Left lung (tissue), 10 donors: Measurements from ENCODE around the gene QSOX2. TPM values are rescaled to one million over a fixed set of nuclear protein-coding genes. Genes with fewer than 3 reads are reported as not detected.

Experiments used
- ATAC-seq: fragments of 200-7000 bp; cut with Tn5 transposase; one replicate; pipeline ENCODE4 v1.9.1; 2020; ENCODE audit warnings: moderate library complexity
- DNase-seq, 4 donors: peaks; one replicate each; pipeline ENCODE4 v3.0.0-alpha.2; 2013 to 2020
- H3K27ac ChIP-seq, 2 donors: fragments of 200-600 bp; sonication (generic) in 1 of 2; one replicate each; pipeline versions ENCODE4 v1.5.0 to v1.8.0; 2020 to 2021
- H3K27me3 ChIP-seq, 2 donors: fragments of 200-600 bp; sonication (generic) in 1 of 2; one replicate each; pipeline versions ENCODE4 v1.5.0 to v1.8.0; 2020 to 2021
- H3K36me3 ChIP-seq, 2 donors: fragments of 200-600 bp; sonication (generic) in 1 of 2; one replicate each; pipeline versions ENCODE4 v1.5.0 to v1.8.0; 2020 to 2021
- H3K4me1 ChIP-seq, 2 donors: fragments of 200-600 bp; one replicate each; pipeline ENCODE4 v1.8.0; 2021
- H3K4me3 ChIP-seq, 2 donors: fragments of 200-600 bp; sonication (generic) in 1 of 2; one replicate each; pipeline versions ENCODE4 v1.5.0 to v1.8.0; 2020 to 2021; ENCODE audit warnings: mild to moderate bottlenecking in 1 of 2
- H3K9me3 ChIP-seq, 2 donors: fragments of 200-600 bp; sonication (generic) in 1 of 2; one replicate each; pipeline versions ENCODE4 v1.5.0 to v1.8.0; 2020 to 2021
- CTCF ChIP-seq, 2 donors: fragments of 200-600 bp; sonication (generic) in 1 of 2; IDR thresholded peaks; one replicate each; pipeline versions ENCODE4 v1.5.0 to v1.8.0; 2021; ENCODE audit warnings: antibody characterized with exemption in 2 of 2
- intact Hi-C, 2 donors: fragments of 100-400 bp; cut with DNase I; formaldehyde crosslinking; loops; one replicate each; pipeline versions ENCODE4 v1.11.2 to v1.14.2; 2022
- polyA plus RNA-seq, 6 donors: library from polyadenylated mRNA; unstranded; fragments of 120-200 nt; gene quantifications; one replicate each; pipeline ENCODE4 v1.2.1, GENCODE V29; 2013; ENCODE audit not compliant: insufficient read length in 6 of 6
- total RNA-seq, 2 donors: library from RNA; stranded (reverse); fragmentation: NEBNext Ultra II Directional; extraction: Animal tissue kit (Norgen Biotek cat#: 25700); gene quantifications; one replicate each; pipeline ENCODE4 v1.2.1, GENCODE V29; 2021
- donor health status: DM: no; HTN: yes; CAD: no.
- donor health status: DM: no; HTN: no; CAD: no.

QSOX2 gene
- total and polyA plus RNA-seq, 8 donors: 9.5 to 15.4 (median 12.0) TPM

GRCh38 chr9:136289651-136290507 is 44.3 kb upstream of the QSOX2 start:
- ATAC-seq (no peak), DNase-seq (peak in 1 of 4 donors; percentile 73)
- Histone ChIP-seq H3K9me3 (no peaks in the 10 kb centered on the region), H3K27me3 (peaks cover 0 to 60% of the 10 kb centered on the region in 2 donors), H3K27ac (no peak overlapping the region), H3K4me3 (no peak overlapping the region), H3K36me3 (no peaks in the 10 kb centered on the region), H3K4me1 (no peaks in the 10 kb centered on the region)
- intact Hi-C loops: no loop called here
- TF ChIP-seq CTCF (IDR thresholded peaks at IDR 0.05): no peak

- no peak overlapping the region for H3K4me3 ChIP-seq
- H3K27me3 ChIP-seq: peaks cover 0 to 77% of the 10 kb centered on the region in 2 donors
- no peaks in the 10 kb centered on the region for H3K36me3 ChIP-seq
- DNase-seq: peak in 1 of 4 donors; percentile 70
- TF ChIP-seq CTCF (IDR thresholded peaks at IDR 0.05): no peak
- ATAC-seq: no peak
- no peaks in the 10 kb centered on the region for H3K9me3 ChIP-seq
- H3K4me1 ChIP-seq: peaks cover 3 to 4% of the 10 kb centered on the region in 2 donors
- intact Hi-C loops: no loop called here
- no peak overlapping the region for H3K27ac ChIP-seq
These were observed 42.5 kb upstream of the QSOX2 start for GRCh38 chr9:136287960-136288753.

- no peak overlapping the region for H3K27ac ChIP-seq
- intact Hi-C loops: no loop called here
- peaks cover 3 to 7% of the 10 kb centered on the region in 2 donors for H3K4me1 ChIP-seq
- no peaks in the 10 kb centered on the region for H3K9me3 ChIP-seq
- H3K4me3 ChIP-seq: no peak overlapping the region
- H3K27me3 ChIP-seq: peaks cover 0 to 89% of the 10 kb centered on the region in 2 donors
- ATAC-seq (no peak), DNase-seq (no peak)
- TF ChIP-seq CTCF (IDR thresholded peaks at IDR 0.05): no peak
- H3K36me3 ChIP-seq: no peaks in the 10 kb centered on the region
These were observed 41.4 kb upstream of the QSOX2 start for GRCh38 chr9:136286987-136287379.

GRCh38 chr9:136286359-136286986 is 40.9 kb upstream of the QSOX2 start:
- DNase-seq (peak in 1 of 4 donors; percentile 60), ATAC-seq (no peak)
- no peak for TF ChIP-seq CTCF (IDR thresholded peaks at IDR 0.05)
- H3K4me1 ChIP-seq: peaks cover 3 to 7% of the 10 kb centered on the region in 2 donors
- no peak overlapping the region for H3K27ac ChIP-seq
- intact Hi-C loops: no loop called here
- H3K27me3 ChIP-seq: peaks cover 0 to 90% of the 10 kb centered on the region in 2 donors
- no peak overlapping the region for H3K4me3 ChIP-seq
- no peaks in the 10 kb centered on the region for H3K9me3 ChIP-seq
- H3K36me3 ChIP-seq: no peaks in the 10 kb centered on the region
